GM12878 (cell line): ENCODE results near the gene GALNT17. TPM values are rescaled to one million over a fixed set of nuclear protein-coding genes. Genes with fewer than 3 reads are reported as not detected.

Source experiments
- ATAC-seq: fragments of 200-7000 bp; cut with Tn5 transposase; 3 replicates; pipeline ENCODE4 v1.9.1; 2020; ENCODE audit warnings: mild to moderate bottlenecking, moderate library complexity
- BruUV-seq: library from RNA; stranded (reverse); fragments of 400-500 nt; replicated peaks from 2 replicates; lab custom pipeline; 2021; lab: Mats Ljungman, UMichigan
- CTCF ChIA-PET: fragments of 300-600 bp; sonication (Branson Sonifier 250); formaldehyde crosslinking; extraction: SDS; loops from one replicate; lab custom pipeline; 2021; ENCODE audit warnings: inconsistent platforms; lab: Yijun Ruan, JAX
- POLR2A ChIA-PET: fragments of 350-600 bp; formaldehyde crosslinking; extraction: SDS; loops from one replicate; lab custom pipeline; 2021; ENCODE audit warnings: inconsistent platforms; lab: Charles Lee
- RAD21 ChIA-PET: fragments of 300-600 bp; sonication (Branson Sonifier 250); formaldehyde crosslinking; loops from one replicate; lab custom pipeline; 2023; ENCODE audit warnings: antibody characterized with exemption; ENCODE audit not compliant: unreplicated experiment; lab: Charles Lee
- SMC1A ChIA-PET: fragments of 300-600 bp; sonication (Branson Sonifier 250); formaldehyde crosslinking; loops from one replicate; lab custom pipeline; 2023; ENCODE audit not compliant: unreplicated experiment, uncharacterized antibody; lab: Charles Lee
- DNase-seq: peaks from one replicate; pipeline ENCODE4 v3.0.0-alpha.2; 2011; ENCODE audit warnings: low read depth, low spot score
- FAIRE-seq: peaks from 3 replicates; lab custom pipeline; 2011; peaks lifted over from hg19 to GRCh38; lab: Jason Lieb, UNC
- H2AFZ ChIP-seq: 2 replicates; pipeline ENCODE4 v1.6.0; 2011; ENCODE audit warnings: low read depth, low read length, control low read depth; ENCODE audit not compliant: control insufficient read depth
- H3K27ac ChIP-seq: 2 replicates; pipeline ENCODE4 v1.5.1; 2011; ENCODE audit warnings: control low read depth; ENCODE audit not compliant: control insufficient read depth, insufficient read depth
- H3K27me3 ChIP-seq, 2 experiments: replicated peaks in 1 of 2; 2 replicates each; pipeline versions ENCODE4 v1.6.0 to v1.6.1; 2011; ENCODE audit warnings: low read length in 1 of 2; ENCODE audit not compliant: control insufficient read depth in 2 of 2, insufficient read depth in 2 of 2
- H3K36me3 ChIP-seq, 2 experiments: 2 replicates each; pipeline ENCODE4 v1.5.1; 2011; ENCODE audit warnings: low read length in 1 of 2; ENCODE audit not compliant: control insufficient read depth in 2 of 2, insufficient read depth in 2 of 2
- H3K4me1 ChIP-seq: 2 replicates; pipeline ENCODE4 v1.6.1; 2011; ENCODE audit warnings: mild to moderate bottlenecking, low read length, moderate library complexity, mixed read lengths; ENCODE audit not compliant: control insufficient read depth, insufficient read depth
- H3K4me2 ChIP-seq: 2 replicates; pipeline ENCODE4 v1.6.0; 2011; ENCODE audit warnings: control low read depth; ENCODE audit not compliant: control insufficient read depth, insufficient read depth
- H3K4me3 ChIP-seq: fragments of 200-600 bp; sonication (generic); 2 replicates; pipeline ENCODE4 v1.5.1; 2016
- H3K79me2 ChIP-seq: 2 replicates; pipeline ENCODE4 v1.6.0; 2011; ENCODE audit warnings: low read length; ENCODE audit not compliant: control insufficient read depth, insufficient read depth
- H3K9ac ChIP-seq: 2 replicates; pipeline ENCODE4 v1.8.0; 2011; ENCODE audit warnings: low read length, control low read depth, mixed read lengths; ENCODE audit not compliant: control insufficient read depth, insufficient read depth
- H3K9me3 ChIP-seq: replicated peaks from 3 replicates; pipeline ENCODE4 v1.5.1; 2011; ENCODE audit warnings: mild to moderate bottlenecking, low read length; ENCODE audit not compliant: control insufficient read depth, insufficient read depth
- H4K20me1 ChIP-seq: 2 replicates; pipeline ENCODE4 v1.6.0; 2011; ENCODE audit not compliant: control insufficient read depth, insufficient read depth
- ATF7 ChIP-seq: fragments of 450-650 bp; IDR thresholded peaks from 2 replicates; pipeline ENCODE4 v1.6.1; 2016; ENCODE audit warnings: low read depth, mild to moderate bottlenecking
- CBFB ChIP-seq: IDR thresholded peaks from 2 replicates; pipeline ENCODE4 v1.6.1; 2016; ENCODE audit warnings: antibody characterized with exemption, low read depth
- NBN ChIP-seq: fragments of 450-650 bp; IDR thresholded peaks from 2 replicates; pipeline ENCODE4 v1.6.1; 2016
- NRF1 ChIP-seq: conservative IDR thresholded peaks from 2 replicates; pipeline ENCODE4 v1.6.1; 2011; ENCODE audit warnings: mild to moderate bottlenecking, low read depth, low read length, improper control_type of control experiment
- RELB ChIP-seq: fragments of 450-650 bp; IDR thresholded peaks from 2 replicates; pipeline ENCODE4 v1.6.1; 2017; ENCODE audit warnings: low read depth, mild to moderate bottlenecking, moderate library complexity
- TAF1 ChIP-seq: IDR thresholded peaks from 2 replicates; pipeline ENCODE4 v1.6.1; 2011; ENCODE audit warnings: mild to moderate bottlenecking, low read depth, low read length, borderline replicate concordance
- WGBS: methylation state at CpG from one replicate; pipeline ENCODE4 v1.1.6; 2016; ENCODE audit warnings: low lambda C conversion rate; ENCODE audit not compliant: insufficient replicate concordance, insufficient coverage; ENCODE audit errors: missing lambda C conversion rate; 5-methylcytosine and 5-hydroxymethylcytosine counted together
- in situ Hi-C: fragments of 300-500 bp; cut with MboI; formaldehyde crosslinking; loops from 9 replicates; pipeline ENCODE4 v1.14.3; 2018; ENCODE audit warnings: mixed read lengths
- intact Hi-C: fragments of 100-400 bp; cut with micrococcal nuclease; formaldehyde crosslinking; loops from one replicate; pipeline ENCODE4 v1.14.2; 2022; ENCODE audit not compliant: unreplicated experiment
- polyA plus RNA-seq, 11 experiments: library from polyadenylated mRNA; depleted of rRNA in 4 of 11; unstranded in 6 of 11; stranded (reverse) in 5 of 11; fragments of >200 nt; fragmentation: Nextera tagmentation in 4 of 11; fragmentation: Illumina TruSeq in 1 of 11; extraction: Ambion mirVana in 4 of 11; extraction: Trizol in 1 of 11; gene quantifications; 1 replicate in 1 of 11; 2 replicates in 10 of 11; pipeline versions ENCODE4 v1.2.1 to v1.2.3, GENCODE V29; 2011 to 2016; ENCODE audit warnings: inconsistent platforms in 2 of 11, missing spikeins in 2 of 11, low read depth in 1 of 11
- total RNA-seq, 4 experiments: library from RNA; depleted of rRNA in 3 of 4; stranded (reverse); fragments of >200 nt in 3 of 4; fragmentation: Illumina TruSeq in 1 of 4; extraction: Trizol in 1 of 4; gene quantifications; 2 replicates each; pipeline versions ENCODE4 v1.2.1 to v1.2.3, GENCODE V29; 2013 to 2021
- TF ChIP-seq, protein P1 (sequence below): fragments of 450-650 bp; formaldehyde crosslinking; IDR thresholded peaks from 2 replicates; pipeline ENCODE4 v1.5.0; 2022; ENCODE audit warnings: mild to moderate bottlenecking, missing genetic modification characterization
- TF ChIP-seq, protein P2 (sequence below): fragments of 450-650 bp; IDR thresholded peaks from 2 replicates; pipeline ENCODE4 v1.6.1; 2018; ENCODE audit warnings: borderline replicate concordance, mild to moderate bottlenecking; ENCODE audit not compliant: partially characterized antibody

The GALNT17 gene
- total and polyA plus RNA-seq, 10 of the 15 experiments (the other 5 are each of a cell fraction or from before 2014, with no cell fraction given), result 0.12 to 0.15 TPM; not detected in 8

DNA sequence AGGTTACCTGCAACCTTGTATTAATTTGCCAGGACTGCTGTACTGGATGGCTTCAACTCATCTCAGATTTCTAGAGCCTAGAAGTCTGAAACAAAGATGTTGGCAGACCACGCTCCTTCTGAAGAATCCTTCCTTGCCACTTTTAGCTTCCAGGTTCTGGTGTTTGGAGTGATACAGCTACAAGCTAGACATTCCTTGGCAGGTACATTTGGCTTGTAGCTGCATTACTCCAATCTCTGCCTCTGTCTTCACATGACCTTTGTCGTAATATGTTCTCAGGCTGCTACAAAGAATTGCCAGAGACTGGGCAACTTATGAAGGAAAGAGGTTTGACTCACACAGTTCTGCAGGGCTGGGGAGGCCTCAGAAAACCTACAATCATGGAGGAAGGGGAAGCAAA is 146.3 kb downstream of the GALNT17 start (continued):
- no peak for TF ChIP-seq RELB
- TF ChIP-seq, protein P1, sequence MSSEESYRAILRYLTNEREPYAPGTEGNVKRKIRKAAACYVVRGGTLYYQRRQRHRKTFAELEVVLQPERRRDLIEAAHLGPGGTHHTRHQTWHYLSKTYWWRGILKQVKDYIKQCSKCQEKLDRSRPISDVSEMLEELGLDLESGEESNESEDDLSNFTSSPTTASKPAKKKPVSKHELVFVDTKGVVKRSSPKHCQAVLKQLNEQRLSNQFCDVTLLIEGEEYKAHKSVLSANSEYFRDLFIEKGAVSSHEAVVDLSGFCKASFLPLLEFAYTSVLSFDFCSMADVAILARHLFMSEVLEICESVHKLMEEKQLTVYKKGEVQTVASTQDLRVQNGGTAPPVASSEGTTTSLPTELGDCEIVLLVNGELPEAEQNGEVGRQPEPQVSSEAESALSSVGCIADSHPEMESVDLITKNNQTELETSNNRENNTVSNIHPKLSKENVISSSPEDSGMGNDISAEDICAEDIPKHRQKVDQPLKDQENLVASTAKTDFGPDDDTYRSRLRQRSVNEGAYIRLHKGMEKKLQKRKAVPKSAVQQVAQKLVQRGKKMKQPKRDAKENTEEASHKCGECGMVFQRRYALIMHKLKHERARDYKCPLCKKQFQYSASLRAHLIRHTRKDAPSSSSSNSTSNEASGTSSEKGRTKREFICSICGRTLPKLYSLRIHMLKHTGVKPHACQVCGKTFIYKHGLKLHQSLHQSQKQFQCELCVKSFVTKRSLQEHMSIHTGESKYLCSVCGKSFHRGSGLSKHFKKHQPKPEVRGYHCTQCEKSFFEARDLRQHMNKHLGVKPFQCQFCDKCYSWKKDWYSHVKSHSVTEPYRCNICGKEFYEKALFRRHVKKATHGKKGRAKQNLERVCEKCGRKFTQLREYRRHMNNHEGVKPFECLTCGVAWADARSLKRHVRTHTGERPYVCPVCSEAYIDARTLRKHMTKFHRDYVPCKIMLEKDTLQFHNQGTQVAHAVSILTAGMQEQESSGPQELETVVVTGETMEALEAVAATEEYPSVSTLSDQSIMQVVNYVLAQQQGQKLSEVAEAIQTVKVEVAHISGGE (CRISPR knock-in tag), result no peak

- Histone ChIP-seq H3K79me2 (no peaks in the 10 kb centered on the region), H3K9me3 (no peaks in the 10 kb centered on the region; the same call in 2 of the 3 replicates), H4K20me1 (no peaks in the 10 kb centered on the region), H3K4me3 (no peak overlapping the region), H2AFZ (no peak overlapping the region), H3K4me1 (no peaks in the 10 kb centered on the region), H3K27ac (no peak overlapping the region), H3K4me2 (no peak overlapping the region), H3K36me3 (no peaks in the 10 kb centered on the region), H3K9ac (no peak overlapping the region)
- WGBS, result 0% methylated on average over 2 of the region's 2 CpGs
- POLR2A ChIA-PET, result no interaction called here
- CTCF ChIA-PET, result no interaction called here
- ATAC-seq (no peak), FAIRE-seq (no peak), DNase-seq (no peak)
- in situ Hi-C loops, result no loop called here
- no TSS peak for BruUV-seq
- RAD21 ChIA-PET, result no interaction called here
- no peak for TF ChIP-seq NBN
- no peak for TF ChIP-seq TAF1
- no peak for TF ChIP-seq NRF1
- TF ChIP-seq CBFB, result no peak
- TF ChIP-seq, protein P2, sequence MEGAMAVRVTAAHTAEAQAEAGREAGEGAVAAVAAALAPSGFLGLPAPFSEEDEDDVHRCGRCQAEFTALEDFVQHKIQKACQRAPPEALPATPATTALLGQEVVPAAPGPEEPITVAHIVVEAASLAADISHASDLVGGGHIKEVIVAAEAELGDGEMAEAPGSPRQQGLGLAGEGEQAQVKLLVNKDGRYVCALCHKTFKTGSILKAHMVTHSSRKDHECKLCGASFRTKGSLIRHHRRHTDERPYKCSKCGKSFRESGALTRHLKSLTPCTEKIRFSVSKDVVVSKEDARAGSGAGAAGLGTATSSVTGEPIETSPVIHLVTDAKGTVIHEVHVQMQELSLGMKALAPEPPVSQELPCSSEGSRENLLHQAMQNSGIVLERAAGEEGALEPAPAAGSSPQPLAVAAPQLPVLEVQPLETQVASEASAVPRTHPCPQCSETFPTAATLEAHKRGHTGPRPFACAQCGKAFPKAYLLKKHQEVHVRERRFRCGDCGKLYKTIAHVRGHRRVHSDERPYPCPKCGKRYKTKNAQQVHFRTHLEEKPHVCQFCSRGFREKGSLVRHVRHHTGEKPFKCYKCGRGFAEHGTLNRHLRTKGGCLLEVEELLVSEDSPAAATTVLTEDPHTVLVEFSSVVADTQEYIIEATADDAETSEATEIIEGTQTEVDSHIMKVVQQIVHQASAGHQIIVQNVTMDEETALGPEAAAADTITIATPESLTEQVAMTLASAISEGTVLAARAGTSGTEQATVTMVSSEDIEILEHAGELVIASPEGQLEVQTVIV, result no peak
- TF ChIP-seq ATF7, result no peak
- TF ChIP-seq, all 136 proteins: peak for 0
- H3K27me3 ChIP-seq, result no peaks in the 10 kb centered on the region
- SMC1A ChIA-PET, result no interaction called here
- intact Hi-C loops, result no loop called here
These were observed 149.3 kb downstream of the GALNT17 start for GRCh38 chr7:71281261-71281660.
